Activated B cell treated with CpG ODN at 0.5 μM for 24 hours (primary cell): ENCODE measurements around the gene METTL15. TPM values are rescaled to one million over a fixed set of nuclear protein-coding genes. Genes with fewer than 3 reads are reported as not detected.
"Not testable (repeated sequence)": the region's sequence is repeated elsewhere in the genome, so short reads cannot be mapped to it uniquely, and the experiment has no call there.

Experiments used
- ATAC-seq: fragments of 200-7000 bp; cut with Tn5 transposase; one replicate; pipeline ENCODE4 v1.10.0; 2021; ENCODE audit warnings: low read depth, mild to moderate bottlenecking, moderate library complexity
- CTCF ChIA-PET: fragments of 350-600 bp; sonication (Branson Sonifier 250); formaldehyde crosslinking; loops from one replicate; lab custom pipeline; 2021; ENCODE audit warnings: antibody characterized with exemption; lab: Charles Lee
- POLR2A ChIA-PET: fragments of 350-600 bp; sonication (Branson Sonifier 250); formaldehyde crosslinking; loops from one replicate; lab custom pipeline; 2021; ENCODE audit warnings: antibody characterized with exemption; lab: Charles Lee
- DNase-seq: peaks from one replicate; pipeline ENCODE4 v3.0.0; 2022
- H3K27ac Mint-ChIP-seq: one replicate; pipeline ENCODE4 v1.8.0; 2020; ENCODE audit warnings: mixed read lengths
- H3K27me3 Mint-ChIP-seq: one replicate; pipeline ENCODE4 v1.8.0; 2021; ENCODE audit warnings: mixed read lengths
- H3K36me3 Mint-ChIP-seq: one replicate; pipeline ENCODE4 v1.8.0; 2021; ENCODE audit warnings: low read depth, mixed read lengths
- H3K4me1 Mint-ChIP-seq: one replicate; pipeline ENCODE4 v1.8.0; 2021; ENCODE audit warnings: mixed read lengths
- H3K4me3 Mint-ChIP-seq: one replicate; pipeline ENCODE4 v1.8.0; 2020; ENCODE audit warnings: mild to moderate bottlenecking, mixed read lengths
- H3K9me3 Mint-ChIP-seq: one replicate; pipeline ENCODE4 v1.8.0; 2020; ENCODE audit warnings: mixed read lengths
- CTCF ChIP-seq: fragments of 200-600 bp; IDR thresholded peaks from one replicate; pipeline ENCODE4 v1.8.0; 2022; ENCODE audit warnings: antibody characterized with exemption, mild to moderate bottlenecking
- intact Hi-C: fragments of 100-400 bp; cut with micrococcal nuclease; formaldehyde crosslinking; loops from one replicate; pipeline ENCODE4 v1.15.1; 2024
- total RNA-seq: library from RNA; stranded (reverse); gene quantifications from 2 replicates; pipeline ENCODE4 v1.2.3, GENCODE V29; 2022

METTL15 gene
- total RNA-seq, 1 donor from 2014 or later = 14.2 TPM

GRCh38 chr11:28346721-28347120 is 238.5 kb downstream of the METTL15 start:
- Mint-ChIP-seq H3K9me3 (no peaks in the 10 kb centered on the region), H3K4me1 (no peaks in the 10 kb centered on the region), H3K4me3 (no peak overlapping the region), H3K27me3 (no peaks in the 10 kb centered on the region), H3K27ac (no peak overlapping the region), H3K36me3 (no peaks in the 10 kb centered on the region)
- no peak for DNase-seq
- no peak for ATAC-seq
- intact Hi-C loops = no loop called here
- CTCF ChIA-PET = no interaction called here
- no peak for TF ChIP-seq CTCF
- POLR2A ChIA-PET = no interaction called here

- CTCF ChIA-PET = no interaction called here
- no peak overlapping the region for H3K4me3 Mint-ChIP-seq
- H3K4me1 Mint-ChIP-seq = no peaks in the 10 kb centered on the region
- H3K36me3 Mint-ChIP-seq = no peaks in the 10 kb centered on the region
- H3K9me3 Mint-ChIP-seq = no peaks in the 10 kb centered on the region
- H3K27ac Mint-ChIP-seq = no peak overlapping the region
- no peak for TF ChIP-seq CTCF
- POLR2A ChIA-PET = no interaction called here
- DNase-seq (no peak), ATAC-seq (no peak)
- intact Hi-C loops = no loop called here
- H3K27me3 Mint-ChIP-seq = no peaks in the 10 kb centered on the region
Observed at GRCh38 chr11:28347371-28347770, 239.2 kb downstream of the METTL15 start.

- intact Hi-C loops = no loop called here
- ChIA-PET CTCF (no interaction called here), POLR2A (no interaction called here)
- H3K27me3 Mint-ChIP-seq = no peaks in the 10 kb centered on the region
- no peaks in the 10 kb centered on the region for H3K9me3 Mint-ChIP-seq
- no peaks in the 10 kb centered on the region for H3K4me1 Mint-ChIP-seq
- no peak for ATAC-seq
- DNase-seq = no peak
- no peaks in the 10 kb centered on the region for H3K36me3 Mint-ChIP-seq
- H3K27ac Mint-ChIP-seq = no peak overlapping the region
- TF ChIP-seq CTCF = no peak
- no peak overlapping the region for H3K4me3 Mint-ChIP-seq
Observed at GRCh38 chr11:28350216-28350615, 242.0 kb downstream of the METTL15 start.

GRCh38 chr11:28353991-28354390 is 245.8 kb downstream of the METTL15 start:
- CTCF ChIA-PET = no interaction called here

DNA sequence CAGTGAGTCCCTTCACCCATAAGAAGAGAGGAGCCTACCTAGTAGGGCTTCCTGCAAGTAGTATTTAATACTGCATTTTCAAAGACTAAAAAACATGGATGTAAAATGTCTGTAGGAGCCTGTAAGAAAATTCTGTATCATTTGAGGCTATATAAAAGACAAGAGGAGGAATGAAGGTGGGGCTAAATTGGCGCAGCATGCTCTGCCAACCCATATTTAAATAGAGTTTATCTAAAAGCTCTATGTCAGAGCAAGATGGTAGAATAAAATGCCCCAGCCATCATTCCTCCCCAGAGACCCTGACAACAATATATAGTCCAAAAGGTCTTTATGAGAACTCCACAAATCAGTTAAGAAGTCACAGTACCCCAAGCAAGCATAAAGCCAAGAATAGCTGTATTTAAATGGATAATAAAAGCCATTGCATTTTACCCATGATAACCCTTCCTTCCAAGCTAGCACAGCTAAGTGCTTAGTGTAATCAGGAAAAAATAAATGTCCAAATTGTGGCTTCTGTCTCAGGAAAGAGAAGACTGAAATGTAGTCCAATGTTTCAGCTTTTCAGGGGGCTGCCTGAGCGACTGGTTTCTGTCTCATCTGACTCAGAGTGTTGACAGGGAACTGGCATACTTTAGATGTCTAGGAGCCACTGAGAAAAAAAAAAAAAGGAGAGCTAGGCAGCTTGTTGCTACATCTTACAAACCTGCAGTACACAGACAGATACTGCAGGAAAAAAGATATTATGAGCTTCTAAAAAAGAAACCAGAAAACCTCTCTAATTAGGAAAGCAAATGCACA is 258.6 kb downstream of the METTL15 start:
- TF ChIP-seq CTCF = no peak
- Mint-ChIP-seq H3K27ac (no peak overlapping the region), H3K9me3 (peaks cover 18% of the 10 kb centered on the region), H3K4me1 (no peaks in the 10 kb centered on the region), H3K27me3 (no peaks in the 10 kb centered on the region), H3K36me3 (peaks cover 11% of the 10 kb centered on the region), H3K4me3 (no peak overlapping the region)
- no peak for ATAC-seq
- ChIA-PET POLR2A (no interaction called here), CTCF (no interaction called here)
- DNase-seq = no peak
- intact Hi-C loops = no loop called here

More at GRCh38 chr11:28353991-28354390, 245.8 kb downstream of the METTL15 start:
- no peak overlapping the region for H3K4me3 Mint-ChIP-seq
- no peak for TF ChIP-seq CTCF
- no peak for ATAC-seq
- no peaks in the 10 kb centered on the region for H3K36me3 Mint-ChIP-seq
- no peaks in the 10 kb centered on the region for H3K9me3 Mint-ChIP-seq
- DNase-seq = no peak
- no peaks in the 10 kb centered on the region for H3K4me1 Mint-ChIP-seq
- intact Hi-C loops = no loop called here
- no peak overlapping the region for H3K27ac Mint-ChIP-seq
- no peaks in the 10 kb centered on the region for H3K27me3 Mint-ChIP-seq
- POLR2A ChIA-PET = no interaction called here

DNA sequence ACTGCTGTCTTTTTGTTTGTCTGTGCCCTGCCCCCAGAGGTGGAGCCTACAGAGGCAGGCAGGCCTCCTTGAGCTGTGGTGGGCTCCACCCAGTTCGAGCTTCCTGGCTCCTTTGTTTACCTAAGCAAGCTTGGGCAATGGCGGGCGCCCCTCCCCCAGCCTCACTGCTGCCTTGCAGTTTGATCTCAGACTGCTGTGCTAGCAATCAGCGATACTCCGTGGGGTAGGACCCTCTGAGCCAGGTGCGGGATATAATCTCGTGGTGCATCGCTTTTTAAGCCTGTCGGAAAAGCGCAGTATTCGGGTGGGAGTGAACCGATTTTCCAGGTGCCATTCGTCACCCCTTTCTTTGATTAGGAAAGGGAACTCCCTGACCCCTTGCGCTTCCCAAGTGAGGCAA is 269.9 kb downstream of the METTL15 start:
- H3K36me3 Mint-ChIP-seq, POLR2A ChIA-PET, H3K27ac Mint-ChIP-seq, H3K4me3 Mint-ChIP-seq, DNase-seq, H3K27me3 Mint-ChIP-seq, ATAC-seq, H3K4me1 Mint-ChIP-seq, CTCF ChIA-PET, intact Hi-C loops: not testable (repeated sequence)
- peaks cover 12% of the 10 kb centered on the region for H3K9me3 Mint-ChIP-seq
